Sigmoid colon (tissue), 7 donors: ENCODE results near the gene FARSA. TPM values are rescaled to one million over a fixed set of nuclear protein-coding genes. Genes with fewer than 3 reads are reported as not detected.

ENCODE experiments used
- DNase-seq: peaks from one replicate; pipeline ENCODE4 v3.0.0-alpha.2; 2019
- H3K27ac ChIP-seq, 4 donors: fragments of 200-600 bp; sonication (generic); one replicate each; pipeline ENCODE4 v1.5.1; 2016 to 2019; ENCODE audit warnings: mild to moderate bottlenecking in 1 of 4
- H3K27me3 ChIP-seq, 3 donors: fragments of 200-600 bp; sonication (generic); one replicate each; pipeline ENCODE4 v1.5.1; 2019; ENCODE audit warnings: mild to moderate bottlenecking in 1 of 3
- H3K36me3 ChIP-seq, 4 donors: fragments of 200-600 bp; sonication (generic); one replicate each; pipeline ENCODE4 v1.5.1; 2016 to 2019
- H3K4me1 ChIP-seq, 4 donors: fragments of 200-600 bp; sonication (generic); one replicate each; pipeline ENCODE4 v1.5.1; 2017 to 2019
- H3K4me3 ChIP-seq, 4 donors: fragments of 200-600 bp; sonication (generic); one replicate each; pipeline ENCODE4 v1.5.1; 2017 to 2019; ENCODE audit warnings: mild to moderate bottlenecking in 2 of 4, moderate library complexity in 1 of 4
- H3K9me3 ChIP-seq, 4 donors: fragments of 200-600 bp in 3 of 4; sonication (generic) in 3 of 4; one replicate each; pipeline versions ENCODE4 v1.5.1 to v1.6.1; 2013 to 2019
- CTCF ChIP-seq, 4 experiments: fragments of 450-650 bp in 3 of 4; fragments of 200-600 bp in 1 of 4; IDR thresholded peaks; one replicate each; pipeline ENCODE4 v1.5.1; 2016 to 2019; ENCODE audit warnings: antibody characterized with exemption in 4 of 4, mild to moderate bottlenecking in 3 of 4, moderate library complexity in 2 of 4
- EP300 ChIP-seq, 4 donors: sonication (generic); formaldehyde crosslinking; IDR thresholded peaks; one replicate each; pipeline ENCODE4 v1.6.1; 2017; ENCODE audit warnings: antibody characterized with exemption in 4 of 4
- POLR2A ChIP-seq, 2 donors: fragments of 450-650 bp; IDR thresholded peaks; one replicate each; pipeline ENCODE4 v1.6.1; 2016; ENCODE audit warnings: antibody characterized with exemption in 2 of 2, mild to moderate bottlenecking in 2 of 2, moderate library complexity in 2 of 2
- POLR2AphosphoS5 ChIP-seq, 4 donors: sonication (generic); formaldehyde crosslinking; IDR thresholded peaks; one replicate each; pipeline ENCODE4 v1.6.1; 2017; ENCODE audit warnings: antibody characterized with exemption in 4 of 4
- WGBS, 2 donors: extraction: QIAGEN DNeasy Blood & Tissue Kit; methylation state at CpG; one replicate each; pipeline ENCODE4 v1.1.7; 2013; 5-methylcytosine and 5-hydroxymethylcytosine counted together
- intact Hi-C: fragments of 100-400 bp; cut with DNase I; formaldehyde crosslinking; loops from one replicate; pipeline ENCODE4 v1.15.1; 2023
- polyA plus RNA-seq, 3 donors: library from polyadenylated mRNA; stranded (reverse); fragments of 200-250 nt; gene quantifications; one replicate each; pipeline ENCODE4 v1.2.3, GENCODE V29; 2013
- total RNA-seq, 4 donors: library from RNA; depleted of rRNA; stranded (reverse); fragments of >200 nt; gene quantifications; one replicate each; pipeline ENCODE4 v1.1.0, GENCODE V29; 2016
- donor health status: healthy with polysubstance abuse.
- donor health status: Bipolar disorder and iron deficiency.
- donor health status: healthy.

Gene FARSA
- total and polyA plus RNA-seq, 7 donors: 21.4 to 86.8 (median 31.6) TPM

GRCh38 chr19:12937927-12938778 lies 4.6 kb upstream of the FARSA start, which contains the start of gene CALR:
CALR (plus strand) TSS chr19:12938609; CDS start chr19:12938680, 71 bp downstream.
- Histone ChIP-seq H3K27ac (peak within 1 kb of the TSS; percentile 95 to 98 (median 96)), H3K4me1 (peaks cover 0 to 50% (median 36%) of the 10 kb centered on the region in 4 donors), H3K9me3 (no peaks in the 10 kb centered on the region), H3K36me3 (peaks cover 21 to 37% (median 26%) of the 10 kb centered on the region in 4 donors), H3K4me3 (peak within 1 kb of the TSS; percentile 69 to 100 (median 95)), H3K27me3 (no peaks in the 10 kb centered on the region)
- TF ChIP-seq POLR2A (IDR thresholded peaks at IDR 0.05): peak; percentile 97 to 99
- TF ChIP-seq CTCF (IDR thresholded peaks at IDR 0.05): no peak
- TF ChIP-seq EP300 (IDR thresholded peaks at IDR 0.05): no peak
- peak; percentile 97 to 100 (median 99) for TF ChIP-seq POLR2AphosphoS5 (IDR thresholded peaks at IDR 0.05)
- intact Hi-C loops: no loop called here
- peak; percentile 100 for DNase-seq
- WGBS, 2 donors: 0 to 1% methylated on average over 63 of the region's 63 CpGs

GRCh38 chr19:12937093-12937926 lies 3.8 kb upstream of the FARSA start:
- Histone ChIP-seq H3K9me3 (no peaks in the 10 kb centered on the region), H3K27me3 (no peaks in the 10 kb centered on the region), H3K27ac (peak overlapping the region; percentile 55 to 96 (median 67)), H3K4me3 (peak overlapping the region; percentile 33 to 100 (median 82)), H3K36me3 (peaks cover 19 to 29% (median 22%) of the 10 kb centered on the region in 4 donors), H3K4me1 (peaks cover 0 to 53% (median 41%) of the 10 kb centered on the region in 4 donors)
- DNase-seq: no peak
- TF ChIP-seq CTCF (IDR thresholded peaks at IDR 0.05): peak in 1 of 4 experiments; percentile 7
- TF ChIP-seq POLR2A (IDR thresholded peaks at IDR 0.05): no peak
- WGBS, 2 donors: 16 to 24% methylated on average over 23 of the region's 23 CpGs
- intact Hi-C loops: no loop called here

GRCh38 chr19:12936582-12936981 lies 3.1 kb upstream of the FARSA start:
- Histone ChIP-seq H3K27ac (no peak overlapping the region), H3K9me3 (no peaks in the 10 kb centered on the region), H3K36me3 (peaks cover 17 to 23% (median 17%) of the 10 kb centered on the region in 4 donors), H3K27me3 (no peaks in the 10 kb centered on the region), H3K4me3 (no peak overlapping the region), H3K4me1 (peaks cover 0 to 54% (median 42%) of the 10 kb centered on the region in 4 donors)
- intact Hi-C loops: no loop called here
- no peak for TF ChIP-seq POLR2AphosphoS5 (IDR thresholded peaks at IDR 0.05)
- no peak for TF ChIP-seq CTCF (IDR thresholded peaks at IDR 0.05)
- no peak for TF ChIP-seq POLR2A (IDR thresholded peaks at IDR 0.05)
- TF ChIP-seq EP300 (IDR thresholded peaks at IDR 0.05): no peak
- WGBS, 2 donors: 49 to 64% methylated on average over 7 of the region's 7 CpGs
- DNase-seq: no peak

- Histone ChIP-seq H3K4me3 (no peak overlapping the region), H3K36me3 (peaks cover 2 to 16% (median 7%) of the 10 kb centered on the region in 4 donors), H3K27me3 (no peaks in the 10 kb centered on the region), H3K27ac (no peak overlapping the region), H3K4me1 (peaks cover 0 to 41% (median 32%) of the 10 kb centered on the region in 4 donors), H3K9me3 (no peaks in the 10 kb centered on the region)
- 94 to 95% methylated on average over 10 of the region's 10 CpGs for WGBS, 2 donors
- intact Hi-C loops: no loop called here
- DNase-seq: no peak
- TF ChIP-seq CTCF (IDR thresholded peaks at IDR 0.05): no peak
- no peak for TF ChIP-seq POLR2A (IDR thresholded peaks at IDR 0.05)
- TF ChIP-seq EP300 (IDR thresholded peaks at IDR 0.05): no peak
- TF ChIP-seq POLR2AphosphoS5 (IDR thresholded peaks at IDR 0.05): no peak
Observed at GRCh38 chr19:12935071-12935470, 1.6 kb upstream of the FARSA start.
